AG04450 (cell line): ENCODE measurements around the gene CLEC4F. TPM values are rescaled to one million over a fixed set of nuclear protein-coding genes. Genes with fewer than 3 reads are reported as not detected.

ENCODE experiments used
- CTCF ChIA-PET: fragments of 300-600, 350-600 bp; formaldehyde crosslinking; extraction: SDS; loops from one replicate; lab custom pipeline; 2022; ENCODE audit warnings: antibody characterized with exemption, inconsistent platforms; lab: Charles Lee
- POLR2A ChIA-PET: fragments of 350-600 bp; formaldehyde crosslinking; extraction: SDS; loops from one replicate; lab custom pipeline; 2021; ENCODE audit warnings: antibody characterized with exemption, inconsistent platforms; lab: Yijun Ruan, JAX
- DNase-seq: peaks from one replicate; pipeline ENCODE4 v3.0.0-alpha.2; 2011; ENCODE audit warnings: low read depth, low spot score
- H3K27ac ChIP-seq: one replicate; pipeline ENCODE4 v1.5.1; 2012; ENCODE audit warnings: low read depth, low read length, control low read depth
- H3K27me3 ChIP-seq: one replicate; pipeline ENCODE4 v1.6.0; 2012; ENCODE audit warnings: low read length; ENCODE audit not compliant: control insufficient read depth, insufficient read depth
- H3K4me3 ChIP-seq: 2 replicates; pipeline ENCODE4 v1.5.1; 2011; ENCODE audit warnings: mild to moderate bottlenecking, low read depth, low read length, control low read depth
- H3K9me3 ChIP-seq: 2 replicates; pipeline ENCODE4 v1.5.1; 2012; ENCODE audit warnings: low read length; ENCODE audit not compliant: control insufficient read depth, insufficient read depth
- CTCF ChIP-seq: IDR thresholded peaks from 2 replicates; pipeline ENCODE4 v1.5.1; 2011; ENCODE audit warnings: low read depth, low read length, control low read depth, inconsistent platforms
- polyA plus RNA-seq: library from polyadenylated mRNA; depleted of rRNA; stranded (reverse); fragments of >200 nt; gene quantifications from 2 replicates; pipeline ENCODE4 v1.2.3, GENCODE V29; 2011

CLEC4F gene
- polyA plus RNA-seq, 1 experiment, result not detected

GRCh38 chr2:70772486-70773155 lies 47.8 kb downstream of the CLEC4F start:
- no peak for TF ChIP-seq CTCF
- ChIA-PET POLR2A (no interaction called here), CTCF (no interaction called here)

DNA sequence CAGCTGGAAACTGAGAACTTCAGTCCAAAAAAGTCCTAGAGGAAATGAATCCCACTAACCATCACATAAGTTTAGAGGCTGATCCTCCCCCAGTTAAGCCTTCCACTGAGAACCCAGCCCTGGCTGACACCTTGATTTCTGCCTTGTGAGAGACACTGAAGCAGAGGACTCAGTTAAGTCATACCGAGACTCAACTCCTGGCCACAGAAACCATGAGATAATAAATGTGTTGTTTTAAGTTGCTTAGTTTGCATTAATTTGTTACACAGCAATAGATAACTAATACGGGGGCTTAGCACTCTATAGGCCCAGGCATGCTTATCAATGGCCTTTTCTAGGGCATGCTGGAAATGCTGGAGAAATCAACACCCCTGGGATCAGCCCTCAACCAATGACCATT lies 49.0 kb downstream of the CLEC4F start:
- POLR2A ChIA-PET, result no interaction called here
- peaks cover 2% of the 10 kb centered on the region; the same call in 1 of the 2 replicates for H3K9me3 ChIP-seq
- CTCF ChIA-PET, result no interaction called here
- H3K4me3 ChIP-seq, result no peak overlapping the region
- TF ChIP-seq CTCF, result no peak
- no peak for DNase-seq
- H3K27ac ChIP-seq, result no peak overlapping the region
- peaks cover 39% of the 10 kb centered on the region for H3K27me3 ChIP-seq

More at GRCh38 chr2:70772486-70773155, 47.8 kb downstream of the CLEC4F start:
- no peak overlapping the region for H3K4me3 ChIP-seq
- DNase-seq, result no peak
- H3K27me3 ChIP-seq, result peaks cover 28% of the 10 kb centered on the region
- no peak overlapping the region for H3K27ac ChIP-seq
- H3K9me3 ChIP-seq, result peaks cover 2% of the 10 kb centered on the region; the same call in 1 of the 2 replicates

DNA sequence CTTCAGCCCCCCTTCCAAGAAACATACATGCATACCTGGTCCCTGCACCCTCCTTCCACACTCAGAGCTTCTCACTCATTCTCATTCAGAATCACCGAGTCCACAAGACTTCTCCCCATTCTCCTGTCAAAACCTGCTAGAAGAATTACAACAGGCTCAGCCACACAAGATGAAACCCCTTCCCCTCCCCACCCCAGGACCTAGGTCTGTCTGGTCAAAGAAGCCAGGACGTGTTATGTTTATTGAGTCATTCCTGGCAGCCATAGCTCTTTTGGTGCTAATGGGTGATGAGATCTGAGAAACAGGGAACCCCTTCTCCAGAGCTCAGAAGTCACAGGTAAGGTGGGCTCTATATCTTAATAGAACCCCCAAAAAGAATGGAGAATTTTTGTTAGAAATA lies 50.9 kb downstream of the CLEC4F start:
- Histone ChIP-seq H3K9me3 (peaks cover 2% of the 10 kb centered on the region; the same call in 1 of the 2 replicates), H3K27me3 (peaks cover 45% of the 10 kb centered on the region), H3K27ac (no peak overlapping the region), H3K4me3 (no peak overlapping the region)
- CTCF ChIA-PET, result no interaction called here
- no peak for TF ChIP-seq CTCF
- no peak for DNase-seq
- POLR2A ChIA-PET, result no interaction called here

DNA sequence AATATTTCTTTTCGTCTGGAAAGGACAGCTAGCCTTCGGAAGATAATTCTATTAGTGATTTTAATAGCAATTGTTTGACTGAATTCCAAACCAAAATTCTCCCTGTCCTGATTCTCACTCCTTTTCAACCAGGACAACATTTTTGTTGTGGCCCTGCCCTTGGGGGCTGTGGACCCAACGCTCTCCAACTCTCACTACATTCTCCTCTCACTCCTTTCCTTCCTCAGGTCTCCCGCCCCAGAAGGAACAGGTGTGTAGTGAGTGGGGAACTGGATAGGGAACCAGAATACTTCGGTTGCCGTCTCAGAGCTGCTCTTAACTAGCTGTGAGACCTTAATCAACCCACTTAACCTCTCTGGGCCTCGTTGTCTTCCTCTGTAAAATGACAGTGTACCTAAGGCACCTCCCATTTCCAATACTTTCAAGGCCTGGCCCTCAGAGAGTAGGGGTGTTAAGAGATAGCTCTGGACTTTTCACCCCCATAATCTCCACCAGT lies 51.8 kb downstream of the CLEC4F start:
- Histone ChIP-seq H3K27ac (no peak overlapping the region), H3K27me3 (peaks cover 45% of the 10 kb centered on the region), H3K9me3 (peaks cover 2% of the 10 kb centered on the region; the same call in 1 of the 2 replicates), H3K4me3 (no peak overlapping the region)
- ChIA-PET CTCF (interaction anchor here (1.3 kb wide), 1 partner anchor 8 kb away, joined by 4 read pairs; no protein-coding TSS in a partner anchor), POLR2A (no interaction called here)
- no peak for TF ChIP-seq CTCF
- no peak for DNase-seq
